NCI-H146 treated with DMSO at 0.1 percent for 48 hours (cell line): Measurements from ENCODE around the gene EPHB2.
"Not testable (repeated sequence)": the region's sequence is repeated elsewhere in the genome, so short reads cannot be mapped to it uniquely, and the experiment has no call there.

Experiments used
- DNase-seq: peaks from one replicate; lab custom pipeline; 2025; ENCODE audit not compliant: unreplicated experiment; lab: John Stamatoyannopoulos, UW

The EPHB2 gene

DNA sequence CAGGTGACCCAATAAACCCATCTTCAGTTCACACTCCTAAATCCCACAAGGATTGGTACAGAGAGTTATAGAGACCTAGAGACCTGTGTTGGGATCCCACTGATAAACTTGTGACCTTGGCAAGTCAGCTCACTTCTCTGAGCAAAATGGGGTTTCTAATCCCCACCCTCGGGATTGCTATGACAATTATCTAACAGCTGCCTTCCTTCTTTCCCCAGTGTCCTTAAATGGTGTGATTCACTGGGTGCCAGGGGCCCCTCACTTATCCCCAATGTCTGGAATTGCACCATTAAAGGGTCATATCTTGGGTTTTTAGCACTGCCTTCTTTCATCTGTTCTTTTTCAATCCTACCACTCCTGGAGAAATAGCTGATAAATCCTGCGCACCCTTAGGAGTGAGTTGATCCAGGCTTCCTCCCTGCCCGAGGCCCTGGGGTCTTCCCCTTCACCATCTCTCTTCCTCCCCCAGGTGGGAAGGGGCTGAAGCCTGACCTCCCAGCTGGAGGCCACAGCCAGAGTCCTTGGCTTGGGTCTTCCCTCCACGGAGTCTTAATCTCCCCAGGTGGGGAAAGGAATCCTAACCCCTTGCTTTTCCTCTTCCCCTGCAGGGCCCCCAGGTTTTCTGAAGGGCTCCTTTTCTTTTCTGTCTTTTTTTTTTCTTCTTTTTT lies 222.3 kb downstream of the EPHB2 start:
- no peak for DNase-seq

DNA sequence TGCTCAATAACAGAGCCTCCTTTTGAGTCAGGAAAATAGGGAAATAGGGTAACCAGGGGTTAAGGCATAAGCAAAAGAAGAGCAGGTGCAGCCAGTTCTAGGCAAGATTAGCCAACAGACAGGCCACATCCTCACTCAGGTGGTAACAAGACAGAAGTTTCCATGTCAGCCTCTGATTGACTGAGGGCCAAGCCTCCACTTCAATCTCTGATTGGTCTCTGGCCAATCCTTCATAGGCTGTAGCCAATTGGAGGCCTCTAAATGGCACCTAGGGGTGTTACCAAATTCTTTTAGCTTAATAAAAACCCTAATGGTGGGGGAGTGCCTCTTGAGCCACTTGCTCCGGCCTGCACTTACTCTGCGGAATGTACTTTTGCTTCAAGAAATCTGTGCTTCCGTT lies 224.8 kb downstream of the EPHB2 start:
- DNase-seq, result no peak

DNA sequence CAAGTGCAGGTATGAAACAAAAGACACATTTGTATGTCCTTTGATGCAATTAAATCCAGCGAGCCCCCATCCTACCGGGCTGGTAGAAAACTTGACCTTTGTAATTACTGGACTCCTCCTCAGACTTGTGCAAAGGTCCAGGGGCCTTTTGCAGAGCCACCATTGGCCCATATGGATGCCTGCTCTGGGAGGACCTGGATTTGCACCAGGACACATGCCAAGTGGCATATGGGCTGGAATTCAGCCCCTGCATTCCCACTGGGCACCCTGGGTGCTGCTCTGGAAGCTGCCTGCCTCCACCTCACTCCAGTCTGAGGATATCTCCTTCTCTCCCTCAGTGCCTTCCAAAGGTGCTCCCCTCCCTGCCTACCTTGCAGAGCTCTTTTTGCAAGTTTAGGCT lies 226.0 kb downstream of the EPHB2 start:
- DNase-seq, result no peak

DNA sequence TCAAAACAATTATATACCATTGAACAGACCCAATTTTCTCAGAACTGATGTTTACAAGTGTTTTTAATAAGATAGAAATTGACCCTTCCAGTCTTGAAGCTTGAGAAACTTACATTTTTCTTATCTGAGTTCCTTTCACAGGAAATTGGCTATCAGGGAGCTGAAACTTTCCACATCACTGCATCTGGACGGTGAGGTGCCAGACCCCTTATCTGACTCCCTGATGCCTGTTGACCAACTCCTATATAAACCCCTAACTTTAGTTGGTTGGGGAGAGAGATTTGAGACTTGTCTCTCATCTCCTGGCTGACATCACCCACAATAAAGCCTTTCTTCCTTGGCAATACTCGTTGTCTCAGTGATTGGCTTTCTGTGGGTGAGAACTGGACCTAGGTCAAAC lies 230.6 kb downstream of the EPHB2 start:
- no peak for DNase-seq

DNA sequence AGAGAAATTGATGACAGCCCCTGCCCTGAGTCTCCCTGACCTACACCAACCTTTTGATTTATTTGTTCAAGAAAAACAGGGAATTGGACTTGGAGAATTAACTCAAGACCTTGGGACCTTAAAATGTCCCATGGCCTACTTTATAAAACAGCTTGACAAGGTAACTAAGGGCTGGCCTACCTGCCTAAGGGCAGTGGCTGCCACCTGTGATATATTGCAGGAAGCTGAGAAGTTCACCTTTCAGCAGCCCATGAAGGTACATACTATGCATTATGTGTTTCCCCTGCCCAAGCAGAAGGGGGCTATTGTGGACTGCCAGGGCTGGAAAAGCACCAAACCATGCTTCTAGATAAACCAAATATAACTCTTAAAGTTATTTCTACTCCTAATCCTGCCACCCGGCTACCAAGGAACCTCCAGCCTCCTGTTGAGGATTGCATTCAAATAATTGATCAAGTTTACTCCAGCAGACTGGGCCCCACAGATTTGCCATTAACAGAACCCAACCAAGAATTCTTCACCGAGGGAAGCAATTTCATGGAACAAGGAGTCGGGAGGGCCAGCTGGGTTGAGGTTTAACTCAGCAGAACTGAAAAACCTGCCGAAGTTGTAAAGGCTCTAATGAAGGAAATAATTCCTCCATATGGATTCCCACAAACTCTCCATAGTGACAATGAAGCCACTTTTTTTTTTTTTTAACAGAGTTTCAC lies 233.9 kb downstream of the EPHB2 start:
- DNase-seq, result no peak

DNA sequence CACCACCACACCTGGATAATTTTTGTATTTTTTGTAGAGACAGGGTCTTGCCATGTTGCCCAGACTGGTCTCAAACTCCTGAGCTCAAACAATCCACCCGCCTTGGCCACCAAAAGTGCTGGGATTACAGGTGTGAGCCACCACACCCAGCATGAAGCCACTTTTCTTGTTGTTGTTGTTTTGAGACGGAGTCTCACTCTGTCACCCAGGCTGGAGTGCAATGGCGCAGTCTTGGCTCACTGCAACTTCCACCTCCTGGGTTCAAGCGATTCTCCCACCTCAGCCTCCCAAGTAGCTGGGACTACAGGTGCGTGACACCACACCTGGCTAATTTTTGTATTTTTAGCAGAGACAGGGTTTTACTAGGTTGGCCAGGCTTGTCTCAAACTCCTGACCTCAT lies 234.5 kb downstream of the EPHB2 start:
- not testable (repeated sequence) for DNase-seq

DNA sequence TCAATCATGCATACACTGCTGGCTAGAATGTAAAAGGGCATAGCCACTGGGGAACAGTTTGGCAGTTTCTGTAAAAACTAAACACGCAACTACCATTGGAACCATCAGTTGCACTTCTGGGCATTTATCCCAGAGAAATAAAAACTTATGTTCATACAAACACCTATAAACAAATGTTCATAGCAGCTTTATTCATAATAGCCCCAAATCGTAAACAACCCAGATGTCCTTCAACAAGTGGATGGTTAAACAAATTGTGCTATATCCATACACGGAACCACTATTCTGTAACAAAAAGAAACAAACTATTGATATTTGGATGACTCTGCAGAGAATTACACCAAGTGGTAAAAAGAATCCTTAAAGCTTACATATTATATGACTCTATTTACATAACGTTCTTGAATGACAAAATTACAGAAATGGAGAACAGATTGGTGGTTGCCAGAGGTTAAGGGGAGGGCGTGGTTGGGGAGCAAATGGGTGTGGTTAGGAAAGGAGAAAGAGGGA lies 239.2 kb downstream of the EPHB2 start:
- DNase-seq, result no peak

DNA sequence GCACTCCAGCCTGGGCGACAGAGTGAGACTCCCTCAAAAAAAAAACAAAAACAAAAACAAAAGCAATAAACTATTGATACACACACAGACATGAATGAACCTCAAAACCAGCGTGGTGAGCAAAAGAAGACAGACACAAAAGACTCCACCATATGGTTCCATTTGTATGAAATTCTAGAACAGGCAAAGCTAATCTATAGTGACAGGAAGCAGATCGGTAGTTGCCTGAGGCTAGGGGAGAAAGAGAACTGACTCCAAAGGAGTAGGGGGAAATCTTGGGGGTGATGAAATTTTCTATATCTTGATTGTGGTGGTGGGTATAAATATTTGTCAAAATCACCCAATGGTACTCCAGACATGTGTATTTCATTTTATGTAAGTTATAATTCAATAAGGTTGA lies 241.2 kb downstream of the EPHB2 start:
- no peak for DNase-seq

DNA sequence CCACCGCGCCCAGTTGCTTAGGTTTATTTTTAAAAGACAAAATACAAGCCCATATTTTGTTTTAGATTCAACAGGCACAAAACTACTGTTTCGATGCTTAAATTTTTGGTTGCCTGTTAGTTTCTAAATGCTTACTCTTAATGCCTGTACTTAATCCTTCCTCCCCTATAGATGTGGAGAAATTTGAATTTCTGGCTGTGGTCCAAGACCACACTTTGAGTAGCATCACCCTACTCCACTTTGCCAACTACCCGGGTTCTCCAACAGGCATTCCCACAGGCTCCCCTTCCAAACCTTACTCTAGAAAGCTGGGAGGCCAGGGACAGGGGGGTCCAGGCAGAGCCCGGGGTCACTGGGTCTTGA lies 242.0 kb downstream of the EPHB2 start:
- no peak for DNase-seq

DNA sequence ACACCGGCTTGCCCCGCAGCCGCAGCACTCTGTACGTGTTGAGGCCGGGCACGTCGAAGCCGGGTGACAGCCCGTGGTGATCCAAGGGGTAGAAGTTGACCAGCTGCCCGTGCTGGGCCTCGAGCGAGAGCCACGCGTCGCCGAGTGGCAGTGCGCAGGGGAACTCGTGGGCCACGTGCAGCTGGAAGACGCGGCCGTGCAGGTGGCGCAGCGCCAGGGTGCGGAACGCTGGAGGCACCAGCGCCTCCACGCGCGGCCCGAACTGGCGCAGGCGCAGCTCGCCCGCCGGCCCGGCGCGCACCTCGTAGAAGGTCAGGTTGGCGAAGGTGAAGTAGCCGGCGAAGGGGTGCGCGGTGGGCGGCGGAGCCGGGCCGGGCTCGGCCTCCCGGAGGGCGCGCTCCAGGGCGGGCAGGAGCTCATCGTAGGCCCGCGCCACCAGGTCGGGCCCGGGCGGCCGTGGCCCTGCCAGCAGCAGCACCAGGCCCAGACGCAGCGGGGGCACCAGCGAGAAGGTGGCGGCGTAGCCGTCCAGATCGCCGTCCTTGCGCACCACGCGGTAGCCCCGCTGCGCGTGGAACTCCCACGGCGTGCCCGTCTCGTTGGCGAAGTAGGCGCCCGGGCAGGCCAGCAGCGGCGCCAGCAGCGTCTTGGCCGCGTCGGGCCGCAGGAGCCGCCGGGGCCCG lies 242.6 kb downstream of the EPHB2 start:
- DNase-seq, result no peak

DNA sequence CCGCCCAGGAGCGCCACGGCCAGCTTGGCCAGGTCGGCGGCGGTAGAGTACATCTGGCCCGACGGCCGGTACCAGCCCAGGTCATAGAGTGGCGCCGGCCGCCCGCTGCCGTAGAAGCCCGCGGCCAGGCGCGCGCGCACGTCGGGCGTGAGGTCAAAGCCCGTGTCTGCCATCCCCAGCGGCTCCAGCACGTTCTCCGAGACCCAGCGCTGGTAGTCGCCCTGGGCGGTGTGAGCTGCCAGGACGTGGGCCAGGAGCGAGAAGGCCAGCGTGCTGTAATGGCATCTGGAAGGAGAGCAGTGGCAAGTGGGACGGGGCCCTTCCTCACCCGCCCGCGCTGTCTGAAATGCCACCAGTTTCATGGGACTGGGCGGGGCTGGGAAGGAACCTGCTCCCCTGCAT lies 243.1 kb downstream of the EPHB2 start:
- no peak for DNase-seq

DNA sequence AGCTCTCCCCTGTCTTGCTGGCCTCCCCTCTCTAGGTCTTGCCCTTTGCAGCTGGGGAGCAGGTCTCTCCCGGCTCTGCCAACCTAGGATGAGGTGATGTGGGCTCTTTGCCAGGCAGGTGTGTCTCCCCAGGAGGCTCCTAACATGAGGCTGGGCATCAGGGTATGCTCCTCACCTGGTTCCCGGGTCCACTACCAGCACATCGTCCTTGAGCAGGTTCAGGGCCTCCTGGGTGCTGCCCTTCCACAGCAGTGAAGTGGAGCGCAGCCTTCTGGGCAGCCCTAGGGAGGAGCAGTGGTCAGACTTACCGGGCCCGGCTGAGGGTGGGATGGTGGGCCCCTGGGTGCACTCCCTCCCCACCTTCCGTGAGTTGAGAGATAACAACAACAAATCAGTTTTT lies 244.5 kb downstream of the EPHB2 start:
- DNase-seq, result no peak

DNA sequence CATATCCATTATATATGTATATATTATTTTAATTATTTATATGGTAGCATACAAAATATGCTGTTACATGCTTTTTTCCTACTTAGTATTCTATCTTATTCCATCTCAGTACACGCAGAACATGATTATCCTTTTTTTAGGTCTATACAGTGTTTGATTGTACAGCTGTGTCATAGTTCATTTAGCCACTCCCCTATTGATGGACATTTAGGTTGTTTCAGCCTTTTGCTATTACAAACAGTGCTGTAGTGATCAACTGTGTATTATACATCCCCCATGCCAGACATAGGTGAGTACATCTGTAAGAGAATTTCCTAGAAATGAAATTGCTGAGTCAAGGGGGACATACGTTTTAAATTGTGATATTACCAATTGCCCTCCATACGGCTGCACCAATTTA lies 246.4 kb downstream of the EPHB2 start:
- no peak for DNase-seq

DNA sequence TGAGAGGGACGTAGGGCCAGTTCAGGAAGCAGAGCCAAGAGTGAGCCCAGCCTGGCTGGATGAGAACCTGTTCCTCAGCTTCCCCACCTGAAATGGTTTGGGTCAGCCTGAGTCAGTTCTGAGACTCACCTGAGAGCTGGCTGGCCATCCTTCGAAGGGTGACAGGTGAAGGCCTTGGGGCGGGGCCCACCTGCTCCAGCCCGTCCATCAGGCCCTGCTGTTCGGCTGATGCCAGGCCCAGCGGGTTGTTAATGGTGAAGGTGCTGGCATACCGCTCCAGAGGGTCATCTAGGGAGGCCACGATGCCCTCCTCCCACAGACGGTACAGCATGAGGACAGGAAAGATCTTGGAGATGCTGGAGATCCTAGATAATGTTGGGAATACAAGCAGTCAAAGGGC lies 247.9 kb downstream of the EPHB2 start:
- no peak for DNase-seq

DNA sequence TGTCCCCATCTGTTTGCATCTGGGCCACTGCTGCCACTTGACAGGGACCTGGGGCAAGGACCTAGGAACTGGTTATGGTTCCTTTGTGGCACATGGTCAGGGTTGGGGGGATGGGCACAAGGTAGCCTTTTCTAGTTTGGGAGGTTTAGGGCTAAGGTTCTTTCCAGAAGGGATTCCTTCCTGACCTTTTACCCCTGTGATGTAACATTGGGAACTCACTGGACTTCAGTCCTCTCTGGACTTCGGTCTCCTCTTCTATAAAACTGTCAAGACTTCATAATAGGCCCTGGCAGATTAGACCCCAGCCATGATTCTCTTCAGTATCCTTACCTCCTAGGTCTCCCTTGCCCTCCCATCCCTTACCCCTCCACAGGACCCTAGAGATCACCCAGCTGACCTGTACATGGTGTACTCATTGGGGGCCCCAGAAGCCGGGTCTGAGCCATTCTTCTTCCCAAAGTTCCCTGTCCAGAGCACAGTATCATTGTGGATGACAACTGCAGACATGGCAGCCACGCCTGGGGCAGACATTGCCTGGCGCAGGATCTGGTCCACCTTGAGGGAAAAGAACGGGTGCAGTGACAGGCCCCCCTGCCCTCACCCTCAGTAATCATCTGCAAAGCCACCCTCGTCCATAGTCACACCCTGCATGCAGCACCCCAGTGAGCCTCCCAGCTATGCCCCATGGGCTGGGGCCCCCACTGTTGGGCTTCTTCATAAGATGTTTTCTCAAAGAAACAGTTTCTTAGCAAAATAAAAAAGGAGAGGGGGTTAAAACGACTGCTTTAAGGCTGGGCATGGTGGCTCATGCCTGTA lies 249.1 kb downstream of the EPHB2 start:
- DNase-seq, result no peak

DNA sequence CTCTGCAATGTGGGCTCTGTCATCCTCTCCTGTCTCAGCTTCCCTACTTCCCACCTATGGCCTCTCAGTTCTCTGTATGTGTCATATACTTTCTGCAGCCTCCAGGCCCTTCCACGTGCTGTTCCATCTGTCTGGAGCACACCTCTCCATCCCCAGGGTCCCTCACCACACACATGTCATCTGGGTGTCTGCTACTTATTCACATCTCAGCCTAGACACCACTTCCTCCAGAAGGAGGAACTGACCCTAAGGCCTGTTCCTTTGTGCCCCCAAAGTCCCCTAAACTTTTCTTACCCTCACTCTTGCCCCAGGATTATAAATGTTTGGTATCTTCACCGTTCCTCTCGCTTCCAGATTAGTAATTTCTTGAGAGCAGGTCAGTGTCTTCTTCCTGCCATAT lies 251.9 kb downstream of the EPHB2 start:
- no peak for DNase-seq

DNA sequence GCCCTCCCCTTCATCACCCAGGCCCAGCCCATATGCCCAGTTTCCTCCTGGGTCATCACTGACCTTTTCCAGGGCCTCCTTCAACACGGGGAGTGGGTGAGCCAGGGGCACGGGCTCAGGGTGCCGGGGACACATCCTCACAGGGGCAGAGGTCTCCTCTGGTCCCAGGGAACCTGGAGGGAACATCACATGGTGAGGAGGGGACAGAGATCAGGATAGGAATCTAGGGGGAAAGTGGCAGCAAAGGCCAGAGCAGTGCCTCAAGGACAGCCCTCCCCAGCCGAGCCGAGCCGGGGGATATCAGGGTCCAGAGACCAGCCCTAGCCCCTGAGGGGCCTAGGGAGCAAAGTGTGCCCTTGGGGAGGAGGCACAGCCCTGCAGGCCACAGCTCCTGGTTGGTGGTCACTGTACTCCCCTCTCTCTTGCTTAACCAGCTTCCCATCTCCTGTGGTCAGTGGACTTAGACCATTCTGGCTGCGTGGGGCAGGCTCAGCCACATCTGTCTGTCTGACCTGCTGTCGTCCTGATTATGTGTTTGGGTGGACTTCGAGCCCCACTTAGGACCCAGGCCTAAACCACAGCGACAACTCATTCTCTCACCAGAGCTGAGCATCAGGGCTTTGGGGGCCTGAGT lies 252.5 kb downstream of the EPHB2 start:
- DNase-seq, result no peak

DNA sequence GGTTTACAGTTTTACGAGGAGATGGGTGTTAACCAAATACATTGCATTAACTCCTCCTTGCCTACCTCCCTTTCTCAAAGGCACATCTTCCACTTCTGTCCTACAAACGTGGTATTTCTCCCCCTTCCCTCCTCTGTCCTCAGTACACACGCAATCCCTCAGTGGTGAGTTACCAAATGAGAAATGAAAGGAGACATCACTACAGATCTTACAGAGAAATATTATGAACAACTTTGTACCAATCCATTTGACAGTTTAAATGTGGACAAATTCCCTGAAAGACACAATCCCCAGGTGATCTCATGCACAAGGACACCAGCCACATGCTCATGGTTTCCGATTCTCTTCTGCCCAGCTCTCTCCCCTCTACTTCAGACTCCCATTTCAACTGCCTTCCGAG lies 255.7 kb downstream of the EPHB2 start:
- no peak for DNase-seq

DNA sequence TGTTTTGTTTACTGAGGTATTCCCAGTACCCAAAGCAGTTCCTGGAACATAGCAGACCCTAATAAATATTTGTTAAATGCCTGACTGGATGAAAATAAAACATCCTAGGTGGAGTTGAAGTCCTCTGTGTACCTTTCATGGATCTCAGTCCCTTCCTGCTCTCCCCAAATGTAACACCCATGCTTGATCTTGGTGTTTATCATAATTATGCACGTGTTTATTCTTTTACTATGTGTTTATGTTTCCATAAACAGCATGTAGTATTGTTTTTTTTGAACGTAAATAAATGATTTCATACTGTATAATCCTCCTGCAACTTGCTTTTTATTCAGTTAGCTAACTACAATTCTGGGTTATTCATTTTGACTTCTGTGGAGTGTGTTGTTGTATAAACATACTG lies 257.2 kb downstream of the EPHB2 start:
- no peak for DNase-seq

DNA sequence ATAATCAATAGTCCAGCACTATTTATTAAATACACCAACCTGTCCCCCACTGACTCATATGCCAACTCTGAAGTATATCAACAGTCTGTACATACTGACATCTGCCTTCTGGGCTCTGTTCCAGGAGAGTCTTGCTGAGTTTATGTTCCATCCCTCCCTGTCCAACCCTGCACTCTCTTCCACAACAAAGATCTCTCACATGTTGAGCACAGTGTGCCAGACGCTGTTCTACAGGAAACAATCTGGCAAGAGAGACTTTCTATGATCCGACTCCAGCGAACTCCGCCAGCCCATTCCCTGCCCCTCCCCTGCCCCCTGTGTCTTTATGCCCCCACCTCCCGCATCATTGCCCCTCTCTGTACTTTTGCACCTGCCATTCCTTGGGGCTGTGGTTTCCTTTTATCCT lies 258.7 kb downstream of the EPHB2 start:
- DNase-seq, result peak; percentile 70

DNA sequence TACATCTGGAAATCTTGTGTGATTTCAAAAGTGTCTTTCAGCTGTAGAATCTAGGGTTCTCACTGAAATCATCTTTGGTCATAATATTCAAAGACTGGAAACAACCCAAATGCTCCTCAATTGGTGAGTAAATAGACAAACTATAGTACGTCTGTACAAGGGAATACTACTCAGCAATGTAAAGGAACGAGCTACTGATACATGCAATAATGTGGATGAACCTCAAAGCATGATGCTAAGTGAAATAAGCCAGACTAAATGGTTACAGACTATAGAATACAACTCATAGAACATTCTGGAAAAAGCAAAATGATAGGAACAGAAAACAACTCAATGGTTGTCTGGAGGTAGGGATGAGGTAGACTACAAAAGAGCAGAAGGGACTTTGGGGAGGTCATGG lies 259.5 kb downstream of the EPHB2 start:
- no peak for DNase-seq
